Lower leg skin (tissue), 3 donors: ENCODE data around the gene IFFO2.

Experiments
- CTCF ChIP-seq, 3 donors: fragments of 450-650 bp; IDR thresholded peaks; one replicate each; pipeline ENCODE4 v1.5.1; 2016; ENCODE audit warnings: antibody characterized with exemption in 3 of 3, mild to moderate bottlenecking in 3 of 3, moderate library complexity in 2 of 3
- POLR2A ChIP-seq, 2 donors: fragments of 450-650 bp; IDR thresholded peaks; one replicate each; pipeline ENCODE4 v1.6.1; 2016 to 2017; ENCODE audit warnings: antibody characterized with exemption in 2 of 2, mild to moderate bottlenecking in 1 of 2, moderate library complexity in 1 of 2

GRCh38 chr1:18895317-18895716 lies 61.2 kb downstream of the IFFO2 start:
- no peak for TF ChIP-seq CTCF (IDR thresholded peaks at IDR 0.05)
- no peak for TF ChIP-seq POLR2A (IDR thresholded peaks at IDR 0.05)
